ENCODE measurements around the gene PPP1R13L.
"Not testable (repeated sequence)": the region's sequence is repeated elsewhere in the genome, so short reads cannot be mapped to it uniquely, and the experiment has no call there.

Gene PPP1R13L

DNA sequence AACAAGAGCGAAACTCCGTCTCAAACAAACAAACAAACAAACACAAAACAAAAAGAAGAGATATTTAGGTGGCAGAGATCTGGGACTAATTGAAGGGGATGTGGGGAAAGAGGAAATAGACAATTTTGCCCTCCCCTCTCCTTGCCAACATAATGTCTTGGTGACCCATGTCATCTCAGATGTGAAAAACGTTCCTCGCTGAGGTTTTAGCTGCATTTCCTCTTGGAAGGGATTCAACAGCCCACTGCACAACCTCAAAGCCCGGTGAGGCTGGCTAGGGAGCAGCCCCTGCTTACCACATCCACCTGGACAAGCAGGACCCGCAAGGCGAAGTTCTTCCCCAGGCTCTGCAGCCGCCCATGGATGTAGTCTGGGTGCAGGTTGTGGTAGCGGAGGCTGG is 13.9 kb upstream of the PPP1R13L start:
- Histone ChIP-seq H3K4me3 (ENCODE audit: low read depth, low read length) (no peak overlapping the region), H3K4me1 (ENCODE audit: control insufficient read depth, insufficient read depth, low read length, unreplicated experiment) (peaks cover 10% of the 10 kb centered on the region), H3K79me2 (ENCODE audit: control insufficient read depth, insufficient read depth, low read length, unreplicated experiment) (peaks cover 23% of the 10 kb centered on the region), H3K27me3 (ENCODE audit: insufficient read depth, low read length) (no peaks in the 10 kb centered on the region), H3K36me3 (ENCODE audit: insufficient read depth, low read length) (no peaks in the 10 kb centered on the region), H2AFZ (ENCODE audit: low read length, unreplicated experiment) (no peak overlapping the region), H3K27ac (ENCODE audit: low read depth, low read length) (no peak overlapping the region)

DNA sequence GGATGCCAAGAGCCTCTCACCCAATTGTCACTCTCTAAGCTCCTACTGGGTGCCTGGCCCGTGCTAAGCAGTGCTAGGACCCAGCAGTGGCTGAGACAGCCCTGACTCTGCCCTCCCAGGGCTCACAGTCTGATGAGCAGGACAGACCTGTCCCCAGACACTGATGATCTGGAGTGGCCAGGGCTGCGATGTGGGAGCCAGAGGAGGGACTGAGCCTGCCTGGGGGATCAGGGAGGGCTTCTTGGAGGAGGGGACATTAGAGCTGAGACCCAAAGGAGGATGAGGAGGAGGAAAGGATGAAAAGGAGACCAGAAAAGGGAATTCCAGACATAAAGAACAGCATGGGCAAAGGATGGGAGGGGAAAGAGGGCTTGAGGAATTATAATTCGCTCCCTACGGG is 12.3 kb upstream of the PPP1R13L start:
- no peak overlapping the region for H3K4me3 ChIP-seq (ENCODE audit: low read depth, low read length)
- H3K36me3 ChIP-seq (ENCODE audit: insufficient read depth, low read length): no peaks in the 10 kb centered on the region
- H3K27ac ChIP-seq (ENCODE audit: low read depth, low read length): no peak overlapping the region
- no peaks in the 10 kb centered on the region for H3K27me3 ChIP-seq (ENCODE audit: insufficient read depth, low read length)
- no peak overlapping the region for H2AFZ ChIP-seq (ENCODE audit: low read length, unreplicated experiment)
- H3K79me2 ChIP-seq (ENCODE audit: control insufficient read depth, insufficient read depth, low read length, unreplicated experiment): peaks cover 14% of the 10 kb centered on the region
- H3K4me1 ChIP-seq (ENCODE audit: control insufficient read depth, insufficient read depth, low read length, unreplicated experiment): peaks cover 13% of the 10 kb centered on the region

DNA sequence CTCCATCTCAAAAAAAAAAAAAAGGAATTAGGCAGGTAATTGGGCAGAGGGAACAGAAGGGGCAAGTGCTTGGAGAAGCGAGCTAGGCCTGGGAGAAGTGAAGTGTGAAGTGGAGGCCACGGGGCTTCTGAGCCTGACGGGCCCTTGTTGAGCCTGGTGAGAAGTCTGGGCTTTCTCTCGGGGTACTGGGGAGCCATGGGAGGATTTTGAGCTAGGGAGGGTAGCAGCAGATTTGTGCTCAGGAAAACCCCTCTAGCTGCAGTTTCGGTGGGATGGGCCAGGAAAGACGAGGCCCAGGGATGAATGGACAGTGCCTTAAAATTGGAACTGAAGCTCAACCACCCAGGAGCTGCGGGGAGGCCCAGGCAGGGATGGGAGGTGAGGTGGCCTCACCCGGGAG is 9.6 kb upstream of the PPP1R13L start:
- H3K4me1 ChIP-seq (ENCODE audit: control insufficient read depth, insufficient read depth, low read length, unreplicated experiment): peaks cover 9% of the 10 kb centered on the region
- no peak overlapping the region for H2AFZ ChIP-seq (ENCODE audit: low read length, unreplicated experiment)
- no peaks in the 10 kb centered on the region for H3K27me3 ChIP-seq (ENCODE audit: insufficient read depth, low read length)
- H3K4me3 ChIP-seq (ENCODE audit: low read depth, low read length): no peak overlapping the region
- no peak overlapping the region for H3K27ac ChIP-seq (ENCODE audit: low read depth, low read length)
- H3K36me3 ChIP-seq (ENCODE audit: insufficient read depth, low read length): no peaks in the 10 kb centered on the region
- H3K79me2 ChIP-seq (ENCODE audit: control insufficient read depth, insufficient read depth, low read length, unreplicated experiment): no peaks in the 10 kb centered on the region

DNA sequence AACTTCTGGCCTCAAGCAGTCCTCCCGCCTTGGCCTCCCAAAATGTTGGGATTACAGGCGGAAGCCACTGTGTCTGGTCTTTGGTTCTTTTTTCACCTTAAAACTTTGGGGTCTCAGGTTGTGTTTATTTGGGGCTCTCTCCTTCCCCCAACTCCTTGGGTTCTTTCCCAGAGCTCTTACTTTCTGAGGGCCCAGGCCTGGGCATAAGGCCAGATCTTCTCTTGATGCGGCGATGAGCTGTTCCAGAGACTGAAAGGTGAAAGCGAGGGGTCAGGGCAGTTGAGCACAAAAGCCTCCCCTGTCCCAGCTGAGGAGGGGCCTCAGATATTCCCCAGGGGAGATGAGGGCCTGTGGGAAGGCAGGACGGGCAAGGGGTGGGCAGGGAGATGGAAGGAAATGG is 8.6 kb upstream of the PPP1R13L start:
- no peak overlapping the region for H2AFZ ChIP-seq (ENCODE audit: low read length, unreplicated experiment)
- peaks cover 9% of the 10 kb centered on the region for H3K4me1 ChIP-seq (ENCODE audit: control insufficient read depth, insufficient read depth, low read length, unreplicated experiment)
- no peaks in the 10 kb centered on the region for H3K79me2 ChIP-seq (ENCODE audit: control insufficient read depth, insufficient read depth, low read length, unreplicated experiment)
- no peaks in the 10 kb centered on the region for H3K36me3 ChIP-seq (ENCODE audit: insufficient read depth, low read length)
- no peak overlapping the region; the same call in 1 of the 2 replicates for H3K27ac ChIP-seq (ENCODE audit: low read depth, low read length)
- no peaks in the 10 kb centered on the region for H3K27me3 ChIP-seq (ENCODE audit: insufficient read depth, low read length)
- no peak overlapping the region for H3K4me3 ChIP-seq (ENCODE audit: low read depth, low read length)

DNA sequence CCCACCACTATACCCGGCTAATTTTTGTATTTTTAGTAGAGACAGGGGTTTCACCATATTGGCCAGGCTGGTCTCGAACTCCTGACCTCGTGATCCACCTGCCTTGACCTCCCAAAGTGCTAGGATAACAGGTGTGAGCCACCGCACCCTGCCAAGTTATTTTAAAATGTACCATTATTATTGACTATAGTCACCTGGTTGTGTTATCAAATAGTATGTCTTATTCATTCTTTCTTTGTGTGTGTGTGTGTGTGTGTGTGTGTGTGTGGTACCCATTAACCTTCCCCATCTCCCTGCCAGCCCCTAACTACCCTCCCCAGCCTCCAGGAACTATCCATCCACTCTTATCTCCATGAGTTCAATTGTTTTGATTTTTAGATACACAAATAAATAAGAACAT is 5.5 kb upstream of the PPP1R13L start:
- H3K79me2 ChIP-seq (ENCODE audit: control insufficient read depth, insufficient read depth, low read length, unreplicated experiment): not testable (repeated sequence)

DNA sequence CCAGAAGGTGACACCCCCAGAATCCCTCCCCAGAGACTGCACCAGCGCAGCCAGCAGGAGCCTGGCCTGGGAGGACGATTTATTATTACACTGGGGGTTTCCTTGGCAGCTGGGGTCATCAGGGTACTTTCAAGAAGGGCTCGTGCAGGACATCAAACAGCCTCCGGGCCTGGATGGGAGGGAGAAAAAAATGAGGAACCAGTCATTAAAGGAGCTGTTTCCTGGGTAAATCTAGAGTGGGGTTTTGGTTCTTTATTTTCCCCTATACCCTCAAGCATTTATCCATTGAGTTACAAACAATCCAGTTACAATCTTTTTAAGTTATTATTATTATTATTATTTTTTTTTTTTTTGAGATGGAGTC is 4.7 kb upstream of the PPP1R13L start:
- no peaks in the 10 kb centered on the region for H3K27me3 ChIP-seq (ENCODE audit: insufficient read depth, low read length)
- H3K79me2 ChIP-seq (ENCODE audit: control insufficient read depth, insufficient read depth, low read length, unreplicated experiment): peaks cover 6% of the 10 kb centered on the region
- no peaks in the 10 kb centered on the region for H3K36me3 ChIP-seq (ENCODE audit: insufficient read depth, low read length)
- H3K4me1 ChIP-seq (ENCODE audit: control insufficient read depth, insufficient read depth, low read length, unreplicated experiment): peaks cover 9% of the 10 kb centered on the region
- H2AFZ ChIP-seq (ENCODE audit: low read length, unreplicated experiment): no peak overlapping the region
- H3K4me3 ChIP-seq (ENCODE audit: low read depth, low read length): no peak overlapping the region
- no peak overlapping the region for H3K27ac ChIP-seq (ENCODE audit: low read depth, low read length)

More for the DNA sequence above, 5.5 kb upstream of the PPP1R13L start:
- H3K4me3 ChIP-seq (ENCODE audit: low read depth, low read length); H3K27ac ChIP-seq (ENCODE audit: low read depth, low read length); H2AFZ ChIP-seq (ENCODE audit: low read length, unreplicated experiment); H3K4me1 ChIP-seq (ENCODE audit: control insufficient read depth, insufficient read depth, low read length, unreplicated experiment); H3K27me3 ChIP-seq (ENCODE audit: insufficient read depth, low read length); H3K36me3 ChIP-seq (ENCODE audit: insufficient read depth, low read length): not testable (repeated sequence)

DNA sequence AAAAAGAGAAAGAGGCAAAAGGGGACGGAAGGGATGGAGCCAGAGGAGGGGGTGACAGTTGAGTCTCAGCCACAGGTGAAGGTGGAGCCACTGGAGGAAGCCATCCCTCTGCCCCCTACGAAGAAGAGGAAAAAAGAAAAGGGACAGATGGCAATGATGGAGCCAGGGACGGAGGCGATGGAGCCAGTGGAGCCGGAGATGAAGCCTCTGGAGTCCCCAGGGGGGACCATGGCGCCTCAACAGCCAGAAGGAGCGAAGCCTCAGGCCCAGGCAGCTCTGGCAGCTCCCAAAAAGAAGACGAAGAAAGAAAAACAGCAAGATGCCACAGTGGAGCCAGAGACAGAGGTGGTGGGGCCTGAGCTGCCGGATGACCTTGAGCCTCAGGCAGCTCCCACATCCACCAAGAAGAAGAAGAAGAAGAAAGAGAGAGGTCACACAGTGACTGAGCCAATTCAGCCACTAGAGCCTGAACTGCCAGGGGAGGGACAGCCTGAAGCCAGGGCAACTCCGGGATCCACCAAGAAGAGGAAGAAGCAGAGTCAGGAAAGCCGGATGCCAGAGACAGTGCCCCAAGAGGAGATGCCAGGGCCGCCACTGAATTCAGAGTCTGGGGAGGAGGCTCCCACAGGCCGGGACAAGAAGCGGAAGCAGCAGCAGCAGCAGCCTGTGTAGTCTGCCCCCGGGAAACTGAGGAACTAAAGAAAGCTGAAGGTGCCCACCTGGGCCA is 4.1 kb upstream of the PPP1R13L start:
- no peak overlapping the region for H3K27ac ChIP-seq (ENCODE audit: low read depth, low read length)
- peaks cover 9% of the 10 kb centered on the region for H3K4me1 ChIP-seq (ENCODE audit: control insufficient read depth, insufficient read depth, low read length, unreplicated experiment)
- H2AFZ ChIP-seq (ENCODE audit: low read length, unreplicated experiment): no peak overlapping the region
- H3K27me3 ChIP-seq (ENCODE audit: insufficient read depth, low read length): no peaks in the 10 kb centered on the region
- peaks cover 10% of the 10 kb centered on the region for H3K79me2 ChIP-seq (ENCODE audit: control insufficient read depth, insufficient read depth, low read length, unreplicated experiment)
- no peaks in the 10 kb centered on the region for H3K36me3 ChIP-seq (ENCODE audit: insufficient read depth, low read length)
- no peak overlapping the region for H3K4me3 ChIP-seq (ENCODE audit: low read depth, low read length)

DNA sequence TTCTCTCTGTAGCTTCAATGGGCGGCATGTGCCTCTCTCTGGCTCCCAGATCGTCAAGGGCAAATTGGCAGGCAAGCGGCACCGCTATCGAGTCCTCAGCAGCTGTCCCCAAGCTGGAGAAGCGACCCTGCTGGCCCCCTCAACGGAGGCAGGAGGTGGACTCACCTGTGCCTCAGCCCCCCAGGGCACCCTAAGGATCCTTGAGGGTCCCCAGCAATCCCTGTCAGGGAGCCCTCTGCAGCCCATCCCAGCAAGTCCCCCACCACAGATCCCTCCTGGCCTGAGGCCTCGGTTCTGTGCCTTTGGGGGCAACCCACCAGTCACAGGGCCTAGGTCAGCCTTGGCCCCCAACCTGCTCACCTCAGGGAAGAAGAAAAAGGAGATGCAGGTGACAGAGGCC is 3.3 kb upstream of the PPP1R13L start:
- H3K79me2 ChIP-seq (ENCODE audit: control insufficient read depth, insufficient read depth, low read length, unreplicated experiment): peaks cover 18% of the 10 kb centered on the region
- no peak overlapping the region for H2AFZ ChIP-seq (ENCODE audit: low read length, unreplicated experiment)
- H3K27ac ChIP-seq (ENCODE audit: low read depth, low read length): no peak overlapping the region
- no peak overlapping the region for H3K4me3 ChIP-seq (ENCODE audit: low read depth, low read length)
- H3K4me1 ChIP-seq (ENCODE audit: control insufficient read depth, insufficient read depth, low read length, unreplicated experiment): peaks cover 9% of the 10 kb centered on the region
- no peaks in the 10 kb centered on the region for H3K27me3 ChIP-seq (ENCODE audit: insufficient read depth, low read length)
- H3K36me3 ChIP-seq (ENCODE audit: insufficient read depth, low read length): no peaks in the 10 kb centered on the region

DNA sequence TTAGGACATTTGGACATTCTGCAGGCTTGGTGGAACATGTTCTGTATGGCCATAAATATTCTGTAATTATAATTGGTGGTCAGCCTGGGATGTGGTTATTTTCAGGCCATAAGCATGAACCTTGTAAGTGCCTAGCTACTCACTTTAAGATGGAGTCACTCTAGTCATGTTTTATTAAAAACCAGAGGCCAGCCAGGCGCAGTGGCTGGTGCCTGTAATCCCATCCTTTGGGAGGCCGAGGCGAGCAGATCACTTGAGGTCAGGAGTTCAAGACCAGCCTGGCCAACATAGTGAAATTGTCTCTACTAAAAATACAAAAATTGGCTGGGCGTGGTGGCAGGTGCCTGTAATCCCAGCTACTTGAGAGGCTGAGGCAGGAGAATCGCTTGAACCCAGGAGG is 2.7 kb upstream of the PPP1R13L start:
- not testable (repeated sequence) for H3K36me3 ChIP-seq (ENCODE audit: insufficient read depth, low read length); H3K27ac ChIP-seq (ENCODE audit: low read depth, low read length); H3K27me3 ChIP-seq (ENCODE audit: insufficient read depth, low read length); H2AFZ ChIP-seq (ENCODE audit: low read length, unreplicated experiment)
- Histone ChIP-seq H3K79me2 (ENCODE audit: control insufficient read depth, insufficient read depth, low read length, unreplicated experiment) (peaks cover 19% of the 10 kb centered on the region), H3K4me3 (ENCODE audit: low read depth, low read length) (peak overlapping the region; percentile 80), H3K4me1 (ENCODE audit: control insufficient read depth, insufficient read depth, low read length, unreplicated experiment) (peaks cover 15% of the 10 kb centered on the region)

DNA sequence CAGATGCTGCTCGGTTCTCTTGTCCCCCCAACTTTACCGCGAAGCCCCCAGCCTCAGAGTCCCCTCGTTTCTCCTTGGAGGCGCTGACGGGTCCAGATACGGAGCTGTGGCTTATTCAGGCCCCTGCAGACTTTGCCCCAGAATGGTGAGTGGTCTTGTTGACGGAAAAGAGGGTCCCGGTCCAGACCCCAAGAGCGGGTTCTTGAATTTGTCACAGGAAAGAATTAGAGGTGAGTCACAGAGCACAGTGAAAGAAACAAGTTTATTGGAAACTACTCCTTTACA is 2.2 kb upstream of the PPP1R13L start:
- H3K27me3 ChIP-seq (ENCODE audit: insufficient read depth, low read length): no peaks in the 10 kb centered on the region
- peaks cover 16% of the 10 kb centered on the region for H3K4me1 ChIP-seq (ENCODE audit: control insufficient read depth, insufficient read depth, low read length, unreplicated experiment)
- peak overlapping the region; percentile 80 for H3K4me3 ChIP-seq (ENCODE audit: low read depth, low read length)
- peaks cover 25% of the 10 kb centered on the region for H3K79me2 ChIP-seq (ENCODE audit: control insufficient read depth, insufficient read depth, low read length, unreplicated experiment)
- no peaks in the 10 kb centered on the region for H3K36me3 ChIP-seq (ENCODE audit: insufficient read depth, low read length)
- no peak overlapping the region for H2AFZ ChIP-seq (ENCODE audit: low read length, unreplicated experiment)
- H3K27ac ChIP-seq (ENCODE audit: low read depth, low read length): no peak overlapping the region

DNA sequence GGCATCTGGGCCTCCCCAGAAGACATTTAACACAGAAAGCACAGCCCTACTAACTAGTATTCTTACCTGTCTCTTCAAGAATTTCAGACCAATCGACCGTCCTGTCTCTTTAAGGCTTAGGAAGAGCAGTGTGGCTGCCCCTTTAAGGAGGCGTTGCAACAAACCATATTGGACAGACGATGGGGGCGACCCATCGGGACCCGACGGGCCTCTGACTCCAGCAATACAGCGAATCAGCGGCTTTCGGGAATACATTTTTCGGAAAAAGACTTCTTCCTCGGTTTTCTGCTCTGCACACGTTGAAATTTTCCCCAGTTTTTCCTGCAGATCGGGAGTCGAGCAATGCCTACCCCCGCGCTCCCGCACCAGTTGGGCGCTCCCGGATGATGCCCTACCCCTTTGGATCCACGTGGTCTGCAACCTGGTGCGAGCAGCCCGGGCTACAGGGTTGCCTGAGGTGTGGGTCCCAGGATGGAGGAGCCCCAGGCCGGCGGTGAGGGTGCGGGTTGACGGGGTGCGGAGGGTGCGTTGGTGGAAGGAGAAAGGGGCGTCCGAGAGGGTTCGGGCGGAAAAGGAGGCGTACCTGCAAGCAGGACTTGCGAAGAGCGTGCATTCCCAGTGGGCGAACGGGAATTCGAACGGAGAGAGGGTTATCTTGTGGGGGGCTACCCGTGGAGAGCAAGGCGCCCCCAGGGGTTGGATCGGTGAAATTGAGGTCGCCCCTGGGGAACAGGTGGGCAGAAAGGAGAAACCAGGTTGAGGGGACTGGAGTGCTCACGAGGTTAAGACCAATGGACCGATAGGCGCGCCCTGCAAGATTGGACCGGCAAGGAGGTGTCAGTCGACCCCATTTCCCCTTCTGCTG is 1.6 kb upstream of the PPP1R13L start, which contains the start of gene POLR1G:
Gene POLR1G, plus strand, starts transcription at position 419 of the 865 bp plus-strand sequence. Its CDS starts 53 bp downstream, at position 472.
- peak within 1 kb of the TSS; percentile 80 for H3K4me3 ChIP-seq (ENCODE audit: low read depth, low read length)
- H3K27ac ChIP-seq (ENCODE audit: low read depth, low read length): peak within 1 kb of the TSS; percentile 86
- no peaks in the 10 kb centered on the region for H3K27me3 ChIP-seq (ENCODE audit: insufficient read depth, low read length)
- H3K4me1 ChIP-seq (ENCODE audit: control insufficient read depth, insufficient read depth, low read length, unreplicated experiment): peaks cover 16% of the 10 kb centered on the region
- H3K36me3 ChIP-seq (ENCODE audit: insufficient read depth, low read length): no peaks in the 10 kb centered on the region
- no peak within 1 kb of the TSS for H2AFZ ChIP-seq (ENCODE audit: low read length, unreplicated experiment)
- H3K79me2 ChIP-seq (ENCODE audit: control insufficient read depth, insufficient read depth, low read length, unreplicated experiment): peaks cover 27% of the 10 kb centered on the region
